Fibroblast of the aortic adventitia (primary cell): ENCODE measurements around the gene PGBD1. TPM values are rescaled to one million over a fixed set of nuclear protein-coding genes. Genes with fewer than 3 reads are reported as not detected.
A peak's percentile ranks its signal among the peaks of the same experiment; 100 is the strongest.

Source experiments
- DNase-seq: peaks from one replicate; pipeline ENCODE4 v3.0.0-alpha.2; 2010; ENCODE audit warnings: low read depth
- H3K4me3 ChIP-seq: 2 replicates; pipeline ENCODE4 v1.5.1; 2011; ENCODE audit warnings: low read depth, mild to moderate bottlenecking, control low read depth, low read length, moderate library complexity
- total RNA-seq: library from RNA; depleted of rRNA; stranded (reverse); fragments of >200 nt; gene quantifications from 2 replicates; pipeline ENCODE4 v1.2.3, GENCODE V29; 2012; ENCODE audit warnings: low replicate concordance
- TF ChIP-seq, protein P1 (sequence below): IDR thresholded peaks from 2 replicates; pipeline ENCODE4 v1.5.1; 2011; ENCODE audit warnings: mild to moderate bottlenecking, low read length, control low read depth, inconsistent platforms; ENCODE audit not compliant: insufficient read depth

PGBD1 gene
- total RNA-seq, 1 donor, result 7.7 TPM

DNA sequence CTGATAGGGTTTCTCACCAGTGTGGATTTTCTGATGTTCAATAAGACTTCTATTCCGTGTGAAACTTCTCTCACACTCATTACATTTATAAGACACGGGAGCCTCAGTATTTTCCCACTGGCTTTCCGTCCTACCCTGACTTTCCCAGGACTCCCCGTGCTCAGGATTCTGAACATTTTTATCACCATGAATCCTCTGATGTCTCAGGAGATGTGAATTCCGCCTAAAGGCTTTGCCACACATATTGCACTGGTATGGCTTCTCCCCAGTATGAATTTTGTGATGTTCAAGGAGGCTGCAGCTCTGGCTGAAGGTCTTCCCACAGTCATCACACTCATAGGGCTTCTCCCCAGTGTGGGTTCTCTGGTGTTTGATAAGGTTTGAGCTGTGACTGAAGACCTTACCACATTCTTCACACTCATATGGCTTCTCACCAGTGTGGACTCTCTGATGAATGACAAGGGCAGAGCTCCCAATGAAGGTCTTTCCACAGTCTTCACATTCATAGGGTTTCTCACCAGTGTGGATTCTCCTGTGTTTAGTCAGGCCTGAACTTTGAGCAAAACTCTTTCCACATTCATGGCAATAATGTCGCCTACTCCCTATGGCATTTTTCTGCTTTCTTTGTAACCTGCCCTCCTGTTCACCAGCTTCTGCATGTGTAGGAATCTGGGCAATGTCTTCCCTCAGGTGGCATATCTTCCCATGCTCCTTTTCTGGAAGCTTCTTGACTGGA, 36.0 kb upstream of the PGBD1 start:
- no peak for DNase-seq
- TF ChIP-seq, protein P1, sequence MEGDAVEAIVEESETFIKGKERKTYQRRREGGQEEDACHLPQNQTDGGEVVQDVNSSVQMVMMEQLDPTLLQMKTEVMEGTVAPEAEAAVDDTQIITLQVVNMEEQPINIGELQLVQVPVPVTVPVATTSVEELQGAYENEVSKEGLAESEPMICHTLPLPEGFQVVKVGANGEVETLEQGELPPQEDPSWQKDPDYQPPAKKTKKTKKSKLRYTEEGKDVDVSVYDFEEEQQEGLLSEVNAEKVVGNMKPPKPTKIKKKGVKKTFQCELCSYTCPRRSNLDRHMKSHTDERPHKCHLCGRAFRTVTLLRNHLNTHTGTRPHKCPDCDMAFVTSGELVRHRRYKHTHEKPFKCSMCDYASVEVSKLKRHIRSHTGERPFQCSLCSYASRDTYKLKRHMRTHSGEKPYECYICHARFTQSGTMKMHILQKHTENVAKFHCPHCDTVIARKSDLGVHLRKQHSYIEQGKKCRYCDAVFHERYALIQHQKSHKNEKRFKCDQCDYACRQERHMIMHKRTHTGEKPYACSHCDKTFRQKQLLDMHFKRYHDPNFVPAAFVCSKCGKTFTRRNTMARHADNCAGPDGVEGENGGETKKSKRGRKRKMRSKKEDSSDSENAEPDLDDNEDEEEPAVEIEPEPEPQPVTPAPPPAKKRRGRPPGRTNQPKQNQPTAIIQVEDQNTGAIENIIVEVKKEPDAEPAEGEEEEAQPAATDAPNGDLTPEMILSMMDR, result no peak
- H3K4me3 ChIP-seq, result no peak overlapping the region

DNA sequence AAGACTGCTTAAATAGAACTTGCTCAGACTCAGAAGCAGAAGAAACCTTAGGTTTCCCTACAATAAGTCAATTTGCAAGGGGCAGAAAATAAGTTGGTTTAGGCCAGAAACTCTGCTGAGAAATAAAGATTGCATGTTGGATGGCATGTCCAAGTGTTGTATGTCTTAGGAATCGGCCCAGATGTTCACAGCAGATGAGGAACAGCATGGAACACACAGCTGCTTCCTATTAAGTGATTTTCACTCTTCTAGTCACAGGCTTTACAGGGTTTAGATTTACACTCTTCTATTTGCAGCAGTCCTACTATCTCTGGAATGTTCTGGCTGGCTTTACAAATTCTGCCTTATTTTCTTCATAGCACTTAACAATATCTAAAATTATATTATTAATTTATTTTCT, 32.5 kb upstream of the PGBD1 start:
- TF ChIP-seq, protein P1, result no peak
- DNase-seq, result no peak

DNA sequence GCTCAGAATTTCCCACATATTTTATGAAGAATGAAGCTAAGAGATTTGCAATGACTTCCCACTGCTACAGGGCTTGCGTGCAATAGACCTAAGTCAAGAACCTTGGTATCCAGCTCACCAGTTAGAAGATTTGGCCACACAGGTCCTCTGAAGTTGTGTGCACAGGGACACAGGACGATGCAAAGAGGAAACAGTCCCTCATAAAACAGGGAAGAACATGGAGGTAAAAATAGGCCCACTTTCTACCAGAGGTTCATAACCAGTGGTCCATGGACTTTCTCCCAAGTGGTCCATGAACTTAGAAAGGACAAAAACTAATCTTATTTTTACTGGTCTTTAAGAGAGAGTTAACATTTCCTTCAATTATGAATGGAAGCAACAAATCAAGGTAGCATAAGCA, 30.6 kb upstream of the PGBD1 start:
- DNase-seq, result no peak
- TF ChIP-seq, protein P1, result no peak
- peak overlapping the region; percentile 90 for H3K4me3 ChIP-seq

More for the DNA sequence above, 32.5 kb upstream of the PGBD1 start:
- no peak overlapping the region for H3K4me3 ChIP-seq

DNA sequence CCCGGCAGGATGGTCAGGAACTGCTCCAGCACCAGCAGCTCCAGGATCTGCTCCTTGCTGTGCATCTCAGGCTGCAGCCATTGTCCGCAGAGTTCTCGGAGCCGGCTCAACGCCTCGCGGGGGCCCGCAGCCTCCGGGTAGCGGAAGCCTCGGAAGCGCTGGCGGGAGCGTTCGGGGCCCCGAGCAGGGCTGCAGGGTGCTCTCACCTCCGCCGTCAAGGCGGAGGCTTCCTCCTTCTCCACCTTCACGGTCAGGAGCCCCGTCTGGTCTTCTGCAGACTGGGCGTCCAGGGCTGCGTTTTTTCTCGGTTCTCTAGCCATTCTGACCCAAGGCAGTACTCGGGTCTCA, 29.7 kb upstream of the PGBD1 start:
- H3K4me3 ChIP-seq, result peak overlapping the region; percentile 90
- TF ChIP-seq, protein P1, result no peak
- no peak for DNase-seq

DNA sequence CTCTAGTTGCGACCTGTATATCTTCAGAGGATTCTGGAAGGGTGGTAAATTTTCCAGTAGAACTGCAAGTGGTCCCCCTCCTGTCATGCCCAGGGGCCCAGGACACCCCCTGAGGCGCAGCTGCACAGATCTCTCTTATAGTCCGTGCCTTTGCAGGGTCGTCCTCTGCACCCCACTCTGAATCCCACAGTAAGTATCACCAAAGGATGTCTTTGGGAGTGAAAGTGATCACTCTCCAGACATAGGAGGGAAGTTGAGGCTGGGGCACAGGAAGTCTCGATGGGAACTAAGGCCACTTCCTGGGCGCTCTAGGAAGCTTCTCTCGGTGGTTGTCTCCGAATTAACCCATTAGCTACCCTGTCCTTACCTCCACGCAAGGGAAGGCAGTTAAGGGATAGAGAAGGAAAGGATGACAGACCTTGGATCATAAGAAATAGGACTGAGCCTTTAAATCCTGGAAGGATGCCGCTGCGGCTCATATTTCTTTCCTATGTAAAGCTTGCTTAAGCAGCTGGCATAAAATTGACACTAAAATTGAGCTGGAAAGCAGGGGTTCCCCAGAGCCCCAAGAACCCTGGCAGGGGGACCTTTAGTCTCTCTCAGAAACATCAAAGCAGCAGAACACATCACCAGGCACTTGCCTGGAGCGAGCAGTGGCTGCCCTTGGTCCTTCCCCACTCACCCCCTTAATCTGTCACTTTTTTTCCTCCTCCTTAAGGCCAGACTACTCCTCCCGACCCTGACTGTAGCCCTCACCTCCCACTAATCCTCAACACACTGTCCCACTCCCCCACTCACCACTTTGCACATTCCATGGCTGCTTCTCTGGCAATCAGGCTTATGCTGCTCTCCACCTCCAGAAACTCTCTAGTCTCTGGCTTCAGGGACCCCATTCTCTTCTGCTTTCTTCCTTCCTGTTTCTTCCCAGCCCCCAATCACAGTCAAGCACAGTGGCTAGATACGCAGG, 29.1 kb upstream of the PGBD1 start, which contains the start of gene ZKSCAN4:
ZKSCAN4 (minus strand) TSS at position 261 of the 967 bp plus-strand sequence. CDS start 289 bp downstream, outside the sequence.
- DNase-seq, result peak; percentile 97
- TF ChIP-seq, protein P1, result no peak
- H3K4me3 ChIP-seq, result peak within 1 kb of the TSS; percentile 90

DNA sequence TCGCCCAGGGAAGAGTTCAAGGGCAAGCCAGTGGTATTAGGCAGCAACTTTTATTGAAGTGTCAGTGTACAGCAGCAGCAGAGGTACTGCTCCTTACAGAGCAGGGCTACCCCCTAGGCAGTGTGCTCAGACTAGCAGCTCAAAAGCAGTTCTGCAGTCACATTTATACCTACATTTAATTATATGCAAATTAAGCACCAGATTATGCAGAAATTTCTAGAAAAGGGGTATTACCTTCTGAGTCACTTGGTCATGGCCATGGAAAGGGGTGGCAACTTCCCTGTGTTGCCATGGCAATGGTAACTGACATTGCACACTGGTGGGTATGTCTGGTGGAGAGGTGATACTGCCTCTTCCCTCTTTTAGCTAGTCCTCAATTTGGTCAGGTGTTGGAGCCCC, 27.3 kb upstream of the PGBD1 start:
- TF ChIP-seq, protein P1, result no peak
- DNase-seq, result no peak
- no peak overlapping the region for H3K4me3 ChIP-seq
